Measurements from ENCODE around the gene ATP6V1D.
A peak's percentile ranks its signal among the peaks of the same experiment; 100 is the strongest.

The ATP6V1D gene

DNA sequence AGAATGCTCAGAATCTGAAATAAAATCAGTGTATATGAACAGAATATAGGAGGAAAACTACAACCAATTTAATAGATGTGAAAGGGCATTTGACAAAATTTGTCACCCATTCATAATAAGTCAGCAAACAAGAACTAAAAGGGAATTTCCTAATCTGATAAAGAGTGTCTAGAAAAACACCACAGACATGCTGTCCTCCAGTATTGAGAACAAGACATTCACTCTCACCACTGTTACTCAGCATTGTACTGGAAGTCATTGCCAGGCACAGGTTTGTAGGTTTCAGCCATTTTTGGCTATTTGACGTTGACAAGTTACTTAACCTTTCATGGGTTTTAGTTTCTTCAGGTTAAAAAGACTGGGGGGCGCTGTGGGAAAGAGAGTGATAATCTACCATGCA, 13.7 kb upstream of the ATP6V1D start:
- Mint-ChIP-seq H3K27me3 (ENCODE audit: low read depth, poor library complexity) (peaks cover 3% of the 10 kb centered on the region), H3K4me1 (no peaks in the 10 kb centered on the region), H3K36me3 (ENCODE audit: low read depth) (peaks cover 74% of the 10 kb centered on the region), H3K4me3 (no peak overlapping the region), H3K9me3 (no peaks in the 10 kb centered on the region), H3K27ac (peak overlapping the region; percentile 64)
- DNase-seq = no peak
- TF ChIP-seq, protein P1, sequence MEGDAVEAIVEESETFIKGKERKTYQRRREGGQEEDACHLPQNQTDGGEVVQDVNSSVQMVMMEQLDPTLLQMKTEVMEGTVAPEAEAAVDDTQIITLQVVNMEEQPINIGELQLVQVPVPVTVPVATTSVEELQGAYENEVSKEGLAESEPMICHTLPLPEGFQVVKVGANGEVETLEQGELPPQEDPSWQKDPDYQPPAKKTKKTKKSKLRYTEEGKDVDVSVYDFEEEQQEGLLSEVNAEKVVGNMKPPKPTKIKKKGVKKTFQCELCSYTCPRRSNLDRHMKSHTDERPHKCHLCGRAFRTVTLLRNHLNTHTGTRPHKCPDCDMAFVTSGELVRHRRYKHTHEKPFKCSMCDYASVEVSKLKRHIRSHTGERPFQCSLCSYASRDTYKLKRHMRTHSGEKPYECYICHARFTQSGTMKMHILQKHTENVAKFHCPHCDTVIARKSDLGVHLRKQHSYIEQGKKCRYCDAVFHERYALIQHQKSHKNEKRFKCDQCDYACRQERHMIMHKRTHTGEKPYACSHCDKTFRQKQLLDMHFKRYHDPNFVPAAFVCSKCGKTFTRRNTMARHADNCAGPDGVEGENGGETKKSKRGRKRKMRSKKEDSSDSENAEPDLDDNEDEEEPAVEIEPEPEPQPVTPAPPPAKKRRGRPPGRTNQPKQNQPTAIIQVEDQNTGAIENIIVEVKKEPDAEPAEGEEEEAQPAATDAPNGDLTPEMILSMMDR (IDR thresholded peaks at IDR 0.05) = no peak

DNA sequence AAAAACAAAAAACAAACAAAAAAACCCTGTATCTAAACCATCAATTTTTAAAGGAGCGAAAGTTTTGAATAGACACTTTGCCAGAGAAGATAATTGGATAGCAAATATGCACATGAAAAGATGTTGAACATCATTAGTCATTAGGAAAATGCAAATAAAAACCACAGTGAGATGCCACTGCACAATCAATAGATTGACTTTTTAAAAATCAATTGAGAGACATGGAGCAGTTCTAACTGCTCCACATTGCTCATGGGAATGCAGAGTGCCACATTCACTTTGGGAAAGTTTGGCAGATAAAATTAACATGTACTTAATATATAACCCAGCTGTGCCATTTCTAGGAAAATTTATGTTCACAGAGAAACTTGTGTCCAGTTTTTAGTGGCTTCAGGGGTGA, 13.2 kb upstream of the ATP6V1D start:
- no peak for DNase-seq
- H3K9me3 Mint-ChIP-seq = no peaks in the 10 kb centered on the region
- H3K36me3 Mint-ChIP-seq (ENCODE audit: low read depth) = peaks cover 79% of the 10 kb centered on the region
- no peaks in the 10 kb centered on the region for H3K4me1 Mint-ChIP-seq
- H3K27me3 Mint-ChIP-seq (ENCODE audit: low read depth, poor library complexity) = peaks cover 3% of the 10 kb centered on the region
- no peak overlapping the region for H3K4me3 Mint-ChIP-seq
- no peak overlapping the region for H3K27ac Mint-ChIP-seq
- TF ChIP-seq, protein P1 (IDR thresholded peaks at IDR 0.05) = no peak

DNA sequence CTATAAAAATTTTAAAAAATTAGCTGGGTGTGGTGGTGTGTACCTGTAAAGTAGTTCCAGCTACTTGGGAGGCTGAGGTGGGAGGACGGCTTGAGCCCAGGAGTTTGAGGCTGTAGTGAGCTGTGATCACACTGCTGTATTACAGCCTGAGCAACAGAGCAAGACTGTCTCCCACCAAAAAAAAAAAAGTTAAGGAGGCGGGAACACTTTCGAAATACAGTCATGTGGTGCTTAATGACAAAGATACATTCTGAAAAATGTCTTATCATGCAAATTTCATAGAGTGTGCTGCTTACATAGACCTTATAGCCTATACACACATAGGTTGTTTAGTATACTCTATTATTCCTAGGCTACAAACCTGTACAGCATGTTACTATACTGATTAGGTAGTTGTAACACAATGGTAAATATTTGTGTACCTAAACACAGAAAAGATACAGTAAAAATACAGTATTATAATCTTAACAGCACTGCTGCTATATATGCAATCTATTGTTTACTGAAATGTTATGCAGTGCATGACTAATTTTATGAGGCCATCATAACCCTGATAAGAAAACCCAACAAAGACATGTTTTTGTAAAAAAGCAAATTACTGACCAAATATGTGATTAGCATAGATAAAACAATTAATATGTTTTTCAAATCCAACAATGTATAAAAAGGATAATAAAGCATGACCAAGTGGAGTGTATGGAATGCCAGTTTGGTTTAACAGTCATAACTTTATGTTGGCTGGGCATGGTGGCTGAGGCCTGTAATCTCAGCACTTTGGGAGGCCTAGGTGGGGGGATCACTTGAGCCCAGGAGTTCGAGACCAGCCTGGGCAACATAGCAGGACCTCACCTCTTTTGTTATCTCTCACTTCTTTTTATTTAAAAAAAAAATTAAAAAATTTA, 11.9 kb upstream of the ATP6V1D start:
- TF ChIP-seq, protein P1 (IDR thresholded peaks at IDR 0.05) = no peak
- H3K4me1 Mint-ChIP-seq = no peaks in the 10 kb centered on the region
- H3K9me3 Mint-ChIP-seq = no peaks in the 10 kb centered on the region
- peaks cover 79% of the 10 kb centered on the region for H3K36me3 Mint-ChIP-seq (ENCODE audit: low read depth)
- H3K27ac Mint-ChIP-seq = no peak overlapping the region
- no peaks in the 10 kb centered on the region for H3K27me3 Mint-ChIP-seq (ENCODE audit: low read depth, poor library complexity)
- no peak overlapping the region for H3K4me3 Mint-ChIP-seq
- DNase-seq = no peak

DNA sequence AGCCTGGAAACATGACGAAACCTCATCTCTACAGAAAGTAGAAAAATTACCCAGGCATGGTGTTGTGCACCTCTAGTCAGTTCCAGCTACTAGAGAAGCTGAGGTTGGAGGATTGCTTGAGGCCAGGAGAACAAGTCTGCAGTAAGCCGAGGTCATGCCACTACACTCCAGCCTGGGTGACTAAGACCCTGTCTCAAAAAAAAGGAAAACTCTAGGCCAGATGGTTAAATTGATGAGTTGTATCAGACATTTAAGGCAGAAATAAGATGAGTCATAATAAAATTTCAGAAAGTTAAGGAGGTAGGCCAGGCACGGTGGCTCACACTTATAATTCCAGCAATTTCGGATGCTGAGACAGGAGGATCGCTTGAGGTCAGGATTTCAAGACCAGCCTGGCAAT, 11.2 kb upstream of the ATP6V1D start:
- Mint-ChIP-seq H3K27ac (no peak overlapping the region), H3K4me3 (no peak overlapping the region), H3K4me1 (no peaks in the 10 kb centered on the region), H3K36me3 (ENCODE audit: low read depth) (peaks cover 80% of the 10 kb centered on the region), H3K27me3 (ENCODE audit: low read depth, poor library complexity) (no peaks in the 10 kb centered on the region), H3K9me3 (no peaks in the 10 kb centered on the region)
- TF ChIP-seq, protein P1 (IDR thresholded peaks at IDR 0.05) = no peak
- DNase-seq = no peak

DNA sequence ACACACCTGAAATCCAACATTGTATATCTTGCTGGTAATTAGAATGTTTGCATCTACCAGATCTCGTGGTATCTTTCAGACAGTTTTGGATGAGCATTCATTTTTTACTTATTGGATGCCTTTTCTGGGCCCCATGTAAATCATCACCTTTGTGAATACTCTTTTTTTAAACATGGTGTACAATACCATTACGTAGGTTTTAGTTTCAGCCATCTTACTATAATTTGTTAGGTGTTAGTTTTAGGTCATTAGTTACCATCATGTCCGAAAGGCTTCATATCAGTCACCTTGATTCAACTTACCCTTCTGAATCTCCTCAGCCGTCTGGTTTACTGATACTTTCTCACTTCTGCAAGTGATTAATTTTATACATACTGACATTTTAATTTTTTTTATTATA, 5.9 kb upstream of the ATP6V1D start:
- no peaks in the 10 kb centered on the region for H3K9me3 Mint-ChIP-seq
- peaks cover 66% of the 10 kb centered on the region for H3K36me3 Mint-ChIP-seq (ENCODE audit: low read depth)
- no peak overlapping the region for H3K4me3 Mint-ChIP-seq
- no peaks in the 10 kb centered on the region for H3K27me3 Mint-ChIP-seq (ENCODE audit: low read depth, poor library complexity)
- no peak for DNase-seq
- peaks cover 26% of the 10 kb centered on the region for H3K4me1 Mint-ChIP-seq
- no peak overlapping the region for H3K27ac Mint-ChIP-seq
- TF ChIP-seq, protein P1 (IDR thresholded peaks at IDR 0.05) = no peak
